GM23338 (cell line): ENCODE data around the gene PIK3R5.

Experiments used
- CTCF ChIP-seq, 2 experiments: fragments of 200-600 bp in 1 of 2; sonication (generic) in 1 of 2; conservative IDR thresholded peaks; 2 replicates each; pipeline versions ENCODE4 v1.5.1 to v1.6.1; 2016 to 2017; ENCODE audit warnings: antibody characterized with exemption in 2 of 2, low read depth in 2 of 2, mild to moderate bottlenecking in 2 of 2, moderate library complexity in 1 of 2
- TF ChIP-seq, protein P1 (sequence below): IDR thresholded peaks from 2 replicates; pipeline ENCODE4 v1.6.1; 2016; ENCODE audit warnings: antibody characterized with exemption

DNA sequence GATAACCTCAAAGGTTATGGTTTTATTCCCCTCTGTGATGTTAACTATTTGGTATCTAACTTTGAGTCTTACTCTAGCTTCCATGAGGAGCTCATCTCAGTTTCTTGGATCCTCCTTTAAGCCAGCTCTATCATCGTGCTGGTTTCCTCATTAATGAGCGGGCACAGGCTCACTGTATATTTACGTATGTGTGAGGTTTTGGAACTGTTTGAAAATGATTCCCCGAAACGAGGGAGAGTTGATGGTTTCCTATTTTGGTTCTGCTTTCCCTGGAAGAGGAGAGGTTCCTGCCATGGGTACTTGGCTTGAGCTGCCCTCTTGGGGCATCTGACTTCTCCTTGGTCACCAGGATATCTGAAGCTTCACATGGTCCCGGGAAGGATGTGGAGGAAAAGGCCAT is 65.3 kb downstream of the PIK3R5 start:
- no peak for TF ChIP-seq CTCF (conservative IDR thresholded peaks at IDR 0.05; ENCODE audit: low read depth in 2 of 2)
- TF ChIP-seq, protein P1, sequence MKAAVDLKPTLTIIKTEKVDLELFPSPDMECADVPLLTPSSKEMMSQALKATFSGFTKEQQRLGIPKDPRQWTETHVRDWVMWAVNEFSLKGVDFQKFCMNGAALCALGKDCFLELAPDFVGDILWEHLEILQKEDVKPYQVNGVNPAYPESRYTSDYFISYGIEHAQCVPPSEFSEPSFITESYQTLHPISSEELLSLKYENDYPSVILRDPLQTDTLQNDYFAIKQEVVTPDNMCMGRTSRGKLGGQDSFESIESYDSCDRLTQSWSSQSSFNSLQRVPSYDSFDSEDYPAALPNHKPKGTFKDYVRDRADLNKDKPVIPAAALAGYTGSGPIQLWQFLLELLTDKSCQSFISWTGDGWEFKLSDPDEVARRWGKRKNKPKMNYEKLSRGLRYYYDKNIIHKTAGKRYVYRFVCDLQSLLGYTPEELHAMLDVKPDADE = no peak
